Progenitor cell of endocrine pancreas (in vitro differentiated cells): Measurements from ENCODE around the gene CFC1B. TPM values are rescaled to one million over a fixed set of nuclear protein-coding genes. Genes with fewer than 3 reads are reported as not detected.
"Not testable (repeated sequence)": the region's sequence is repeated elsewhere in the genome, so short reads cannot be mapped to it uniquely, and the experiment has no call there.

Source experiments
- DNase-seq: peaks from one replicate; pipeline ENCODE4 v3.0.0; 2021; ENCODE audit warnings: low spot score; ENCODE audit not compliant: unreplicated experiment
- H3K27ac Mint-ChIP-seq: 2 replicates; pipeline ENCODE4 v1.8.0; 2021; ENCODE audit warnings: mild to moderate bottlenecking, moderate library complexity, mixed read lengths
- H3K27me3 Mint-ChIP-seq: 2 replicates; pipeline ENCODE4 v1.8.0; 2021; ENCODE audit warnings: mixed read lengths
- H3K36me3 Mint-ChIP-seq: 2 replicates; pipeline ENCODE4 v1.8.0; 2022; ENCODE audit warnings: mixed read lengths; ENCODE audit not compliant: insufficient read depth
- H3K4me1 Mint-ChIP-seq: 2 replicates; pipeline ENCODE4 v1.8.0; 2021; ENCODE audit warnings: low read depth, mixed read lengths
- H3K4me3 Mint-ChIP-seq: 2 replicates; pipeline ENCODE4 v1.8.0; 2021; ENCODE audit warnings: low read depth, mild to moderate bottlenecking, moderate library complexity, mixed read lengths
- H3K9me3 Mint-ChIP-seq: 2 replicates; pipeline ENCODE4 v1.8.0; 2021; ENCODE audit warnings: low read depth, mixed read lengths
- long read RNA-seq: library from polyadenylated mRNA; unstranded; transcript quantifications from one replicate; pipeline ENCODE4 v2.0.0, GENCODE V29; 2020
- total RNA-seq: library from RNA; stranded (reverse); gene quantifications from 2 replicates; pipeline ENCODE4 v1.2.1, GENCODE V29; 2021

Gene CFC1B
- not detected in 2 replicates for total RNA-seq
- long read RNA-seq, partial matches to known transcripts, result 1 of 1 reads
- long read RNA-seq, other reads (novel, unspliced or antisense), result 0 of 1 reads

DNA sequence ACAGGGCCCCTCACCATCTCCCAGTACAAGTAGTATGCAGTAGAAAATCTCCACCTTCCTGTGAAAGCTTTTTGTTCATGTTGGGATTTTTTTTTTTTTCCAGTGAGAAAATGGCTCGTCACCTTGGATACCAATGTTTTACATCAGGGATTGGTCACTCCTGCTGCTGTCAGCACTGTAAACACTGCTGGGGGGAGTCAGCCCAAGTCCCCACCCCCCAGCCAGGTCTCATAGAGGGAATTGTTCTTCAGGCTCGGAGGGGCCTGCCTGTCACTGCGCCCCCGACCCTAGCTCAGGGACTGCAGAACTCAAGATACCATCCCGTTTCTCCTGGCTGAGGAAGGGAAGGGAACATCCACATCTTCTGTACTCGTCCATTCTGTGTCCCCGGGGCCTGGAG is at the start of gene CFC1B:
Gene CFC1B (plus strand): TSS at position 231 of the 400 bp plus-strand sequence. CDS start 263 bp downstream, outside the sequence.
- H3K27ac Mint-ChIP-seq, DNase-seq, H3K36me3 Mint-ChIP-seq, H3K4me1 Mint-ChIP-seq, H3K4me3 Mint-ChIP-seq, H3K27me3 Mint-ChIP-seq, H3K9me3 Mint-ChIP-seq: not testable (repeated sequence)

DNA sequence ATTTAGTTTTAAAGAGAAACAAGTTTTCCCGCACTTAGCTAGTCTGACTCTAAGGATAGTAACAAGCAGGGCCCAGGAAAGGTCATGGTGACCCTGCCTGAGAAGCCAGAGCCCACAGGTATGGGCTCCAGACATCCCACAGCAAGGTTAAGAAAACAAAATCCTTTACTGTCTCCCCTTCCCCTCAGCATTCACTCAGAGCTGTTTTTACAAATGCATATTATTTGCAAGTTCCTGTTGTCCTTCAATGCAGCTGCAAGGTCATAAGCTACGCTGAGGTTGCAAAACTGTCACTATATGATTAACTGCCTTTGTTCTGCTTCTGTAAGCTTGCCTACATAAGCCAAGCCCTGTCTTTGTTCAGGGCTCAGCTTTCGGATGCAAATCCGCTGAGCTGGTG is 29.9 kb upstream of the CFC1B start:
- not testable (repeated sequence) for H3K4me1 Mint-ChIP-seq, H3K27ac Mint-ChIP-seq, H3K27me3 Mint-ChIP-seq, H3K9me3 Mint-ChIP-seq, DNase-seq, H3K4me3 Mint-ChIP-seq, H3K36me3 Mint-ChIP-seq

DNA sequence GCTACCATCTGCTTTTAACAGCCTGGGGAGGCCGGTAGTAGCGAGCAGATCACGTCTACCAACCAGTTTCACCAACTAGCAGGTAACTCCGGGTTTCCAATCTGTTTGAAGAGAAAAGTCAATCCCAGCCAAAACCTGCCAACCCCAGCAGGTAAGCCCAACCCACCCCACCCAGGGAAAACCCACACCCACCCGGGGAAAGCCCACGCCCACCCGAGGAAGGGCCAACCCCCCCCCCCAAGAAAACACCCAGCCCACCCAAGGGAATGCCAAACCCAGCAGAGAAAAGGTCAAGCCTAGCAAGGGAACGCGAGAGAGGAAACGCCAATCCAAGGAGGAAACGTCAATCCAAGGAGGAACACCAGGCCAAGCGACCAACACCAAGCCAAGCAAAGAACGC is 11.8 kb upstream of the CFC1B start, which contains the start of gene POTEI:
Gene POTEI (minus strand): TSS at position 101 of the 400 bp plus-strand sequence. CDS start 93 bp downstream, at position 8.
- H3K27ac Mint-ChIP-seq, H3K36me3 Mint-ChIP-seq, H3K9me3 Mint-ChIP-seq, H3K4me1 Mint-ChIP-seq, H3K4me3 Mint-ChIP-seq, DNase-seq, H3K27me3 Mint-ChIP-seq: not testable (repeated sequence)

DNA sequence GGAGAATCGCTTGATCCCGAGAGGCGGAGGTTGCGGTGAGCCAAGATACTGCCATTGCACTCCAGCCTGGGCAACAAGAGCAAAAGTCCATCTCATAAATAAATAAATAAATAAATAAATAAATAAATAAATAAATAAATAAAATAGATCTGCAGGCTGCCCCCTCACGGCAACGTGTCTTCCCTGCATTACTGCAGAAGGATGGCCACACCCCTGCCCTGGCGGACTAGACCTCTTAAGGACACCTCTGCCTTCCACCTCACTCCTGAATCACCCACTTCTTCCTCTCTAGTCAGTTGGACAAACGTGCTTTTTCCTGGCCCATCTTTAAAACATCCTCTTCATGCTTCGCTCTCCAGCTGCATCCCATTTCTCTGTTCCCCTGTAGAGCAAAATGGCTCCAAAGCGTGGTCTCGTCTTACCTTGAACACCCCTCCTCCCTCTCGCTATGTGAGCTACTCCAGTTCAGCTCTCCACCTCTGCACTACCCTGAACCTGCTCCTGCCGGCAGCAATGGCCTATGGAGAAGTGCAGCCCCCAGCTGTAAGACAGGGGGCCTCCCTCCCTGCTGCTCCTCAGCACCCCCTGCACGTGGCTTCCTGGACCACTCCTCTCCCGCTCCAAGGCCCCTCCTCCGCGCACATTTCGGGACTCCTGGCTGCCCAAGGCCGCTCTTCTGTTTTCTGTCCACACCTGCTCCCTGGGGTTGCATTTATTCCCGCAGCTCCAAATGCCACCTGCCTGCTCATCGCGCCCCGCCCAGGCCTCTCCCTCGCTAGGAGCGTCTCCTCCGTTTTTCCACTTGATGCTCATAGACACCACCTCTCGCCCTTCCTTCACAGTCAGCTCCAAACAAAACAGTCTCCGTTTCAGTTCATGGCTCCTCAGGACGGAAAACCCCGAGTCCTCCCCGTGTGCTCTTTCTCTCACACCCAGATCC is 9.9 kb upstream of the CFC1B start:
- not testable (repeated sequence) for DNase-seq, H3K27me3 Mint-ChIP-seq, H3K4me3 Mint-ChIP-seq, H3K4me1 Mint-ChIP-seq, H3K36me3 Mint-ChIP-seq, H3K27ac Mint-ChIP-seq, H3K9me3 Mint-ChIP-seq

DNA sequence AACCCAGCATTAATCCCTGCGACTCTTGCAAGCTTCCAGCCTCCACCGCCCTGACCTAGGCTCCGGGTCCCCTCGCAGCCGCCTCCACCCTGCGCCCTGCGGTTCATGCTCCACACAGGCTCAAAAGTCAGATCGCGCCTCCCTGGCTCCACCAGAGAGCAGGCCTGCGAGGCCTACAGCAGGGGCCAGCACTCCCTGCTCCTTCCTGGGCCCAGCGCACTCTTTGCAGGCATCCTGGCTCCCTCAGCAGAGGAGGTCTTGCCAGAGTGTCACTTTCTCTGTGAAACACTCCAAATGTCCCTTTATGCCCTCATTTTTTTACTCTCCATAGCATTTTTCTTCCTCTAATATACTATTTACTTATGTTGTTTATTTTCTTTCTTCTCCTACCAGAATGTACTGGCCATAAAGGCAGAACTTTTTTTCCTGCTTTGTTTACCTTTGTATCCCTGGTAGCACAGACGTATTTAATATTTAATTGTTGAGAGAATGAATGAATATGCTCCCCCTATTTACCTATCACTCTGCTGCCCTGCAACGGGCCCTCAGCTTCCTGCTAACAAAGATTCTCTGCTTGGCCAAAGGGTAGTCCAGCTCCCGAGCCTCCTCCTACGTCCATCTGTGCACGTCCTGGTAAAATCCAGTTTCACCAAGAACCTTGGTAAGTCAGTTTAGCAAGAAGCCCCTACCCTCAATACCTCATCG is 9.1 kb upstream of the CFC1B start:
- DNase-seq, H3K27me3 Mint-ChIP-seq, H3K36me3 Mint-ChIP-seq, H3K9me3 Mint-ChIP-seq, H3K4me3 Mint-ChIP-seq, H3K4me1 Mint-ChIP-seq, H3K27ac Mint-ChIP-seq: not testable (repeated sequence)

DNA sequence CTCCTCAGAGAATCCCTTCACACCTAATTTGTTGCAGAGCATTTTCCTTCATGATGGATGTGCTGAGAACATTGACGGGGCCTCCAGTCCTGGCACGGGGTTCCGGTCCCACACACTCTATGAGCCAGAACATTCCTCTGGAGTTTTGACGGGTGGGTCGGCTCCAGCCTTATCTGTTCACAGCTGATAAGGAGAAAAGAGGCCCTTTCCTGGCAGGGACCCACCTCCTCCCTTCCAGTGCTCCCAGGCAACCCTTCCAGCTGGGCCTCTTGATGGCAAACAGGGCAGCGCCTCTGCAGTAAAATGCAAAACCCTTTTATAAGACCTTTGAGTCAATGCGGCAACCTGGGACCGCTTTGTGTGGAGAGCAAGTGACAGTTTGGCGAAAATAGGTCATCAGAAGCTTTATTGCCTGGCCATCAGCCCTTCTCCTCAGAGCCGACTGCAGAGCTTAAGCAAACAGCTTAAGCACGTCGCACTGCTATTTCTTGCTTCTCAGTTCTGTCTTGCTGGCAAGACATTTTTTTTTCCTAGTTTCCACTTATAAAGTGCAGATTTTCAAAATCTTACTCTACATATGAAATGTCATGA is 2.4 kb upstream of the CFC1B start:
- not testable (repeated sequence) for H3K4me1 Mint-ChIP-seq, DNase-seq, H3K27ac Mint-ChIP-seq, H3K27me3 Mint-ChIP-seq, H3K9me3 Mint-ChIP-seq, H3K4me3 Mint-ChIP-seq, H3K36me3 Mint-ChIP-seq

DNA sequence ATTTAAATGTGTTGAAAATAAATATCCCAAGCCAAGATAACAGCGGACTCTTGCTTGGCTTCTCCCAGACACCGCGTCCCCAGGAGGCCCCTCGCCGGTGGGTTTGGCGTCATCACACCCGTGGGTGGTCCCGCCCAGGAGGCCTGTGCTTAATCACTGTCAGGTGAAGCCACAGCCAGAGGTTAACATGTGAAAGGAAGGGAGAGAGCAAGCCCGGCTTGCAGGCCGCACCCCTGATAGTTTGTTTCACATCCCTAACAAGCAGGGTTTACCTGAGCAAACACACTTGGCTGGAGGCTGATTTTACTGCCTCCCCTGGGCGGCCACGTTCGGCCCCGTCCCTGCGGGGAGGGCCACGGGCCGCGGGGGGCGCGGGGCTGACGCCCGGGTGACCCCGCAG is 1.4 kb downstream of the CFC1B start:
- H3K36me3 Mint-ChIP-seq, H3K9me3 Mint-ChIP-seq, H3K27ac Mint-ChIP-seq, H3K4me3 Mint-ChIP-seq, H3K27me3 Mint-ChIP-seq, H3K4me1 Mint-ChIP-seq, DNase-seq: not testable (repeated sequence)

DNA sequence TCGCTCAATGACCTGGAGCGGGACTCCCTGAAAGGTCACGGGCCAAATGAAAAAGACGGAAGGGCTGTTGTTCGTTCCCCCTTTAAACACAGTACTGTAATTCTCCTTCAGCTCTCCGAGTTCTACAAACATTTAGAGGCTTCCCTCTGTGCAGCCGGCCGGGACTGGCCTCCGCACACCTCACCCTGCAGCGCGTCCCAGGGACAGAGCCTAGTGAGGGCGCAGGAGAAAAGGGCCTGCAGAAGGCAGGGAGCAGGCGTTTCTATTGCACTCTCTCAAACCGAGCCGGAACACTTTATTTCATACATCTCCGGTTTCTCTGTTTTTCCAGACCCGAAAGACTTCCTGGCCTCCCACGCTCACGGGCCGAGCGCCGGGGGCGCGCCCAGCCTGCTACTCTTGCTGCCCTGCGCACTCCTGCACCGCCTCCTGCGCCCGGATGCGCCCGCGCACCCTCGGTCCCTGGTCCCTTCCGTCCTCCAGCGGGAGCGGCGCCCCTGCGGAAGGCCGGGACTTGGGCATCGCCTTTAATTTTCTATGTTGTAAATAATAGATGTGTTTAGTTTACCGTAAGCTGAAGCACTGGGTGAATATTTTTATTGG is 6.4 kb downstream of the CFC1B start:
- not testable (repeated sequence) for H3K4me3 Mint-ChIP-seq, H3K9me3 Mint-ChIP-seq, H3K4me1 Mint-ChIP-seq

DNA sequence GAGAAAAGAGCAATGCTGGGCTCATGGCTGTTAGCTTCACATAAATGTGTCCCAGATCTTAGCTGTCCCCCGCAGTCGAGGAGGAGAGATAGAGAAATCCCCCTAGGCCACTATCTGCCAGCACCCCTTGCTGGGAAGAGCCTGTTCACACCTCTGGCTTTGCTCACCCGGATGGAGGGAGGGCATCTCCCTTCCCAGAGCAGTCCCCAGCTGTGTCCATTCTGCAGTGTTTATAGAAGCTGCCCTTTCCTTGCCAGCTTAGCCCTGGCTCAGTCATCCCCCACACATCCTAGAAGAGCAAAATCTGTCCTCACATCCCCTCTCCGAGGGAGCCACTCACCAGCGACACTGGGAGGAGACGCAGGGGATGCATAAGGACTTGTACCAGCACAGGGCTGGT is 8.5 kb downstream of the CFC1B start:
- not testable (repeated sequence) for H3K9me3 Mint-ChIP-seq, H3K4me1 Mint-ChIP-seq, DNase-seq, H3K27me3 Mint-ChIP-seq, H3K4me3 Mint-ChIP-seq, H3K27ac Mint-ChIP-seq, H3K36me3 Mint-ChIP-seq

More for the DNA sequence above, 6.4 kb downstream of the CFC1B start:
- H3K36me3 Mint-ChIP-seq, H3K27me3 Mint-ChIP-seq, DNase-seq, H3K27ac Mint-ChIP-seq: not testable (repeated sequence)

DNA sequence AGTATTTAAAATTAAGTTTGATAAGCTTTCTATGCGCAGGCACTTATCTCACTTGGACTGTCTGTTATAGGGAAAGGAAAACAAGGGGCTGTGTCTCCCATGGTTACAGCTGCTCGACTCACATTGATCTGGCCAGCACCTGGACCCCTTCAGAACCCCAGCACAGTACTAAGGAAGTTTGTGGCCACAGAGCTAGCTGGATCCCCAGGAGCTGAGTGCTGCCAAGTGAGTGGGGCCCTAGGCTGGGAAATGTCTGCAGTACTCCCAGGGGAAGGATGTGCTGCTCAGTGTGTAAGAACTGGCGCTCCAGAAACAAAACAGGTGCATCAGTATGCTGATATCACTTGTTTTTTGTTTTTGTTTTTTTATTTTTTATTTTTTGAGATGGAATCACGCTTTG is 9.2 kb downstream of the CFC1B start:
- not testable (repeated sequence) for H3K27me3 Mint-ChIP-seq, H3K4me3 Mint-ChIP-seq, H3K36me3 Mint-ChIP-seq, H3K27ac Mint-ChIP-seq, DNase-seq, H3K4me1 Mint-ChIP-seq, H3K9me3 Mint-ChIP-seq

DNA sequence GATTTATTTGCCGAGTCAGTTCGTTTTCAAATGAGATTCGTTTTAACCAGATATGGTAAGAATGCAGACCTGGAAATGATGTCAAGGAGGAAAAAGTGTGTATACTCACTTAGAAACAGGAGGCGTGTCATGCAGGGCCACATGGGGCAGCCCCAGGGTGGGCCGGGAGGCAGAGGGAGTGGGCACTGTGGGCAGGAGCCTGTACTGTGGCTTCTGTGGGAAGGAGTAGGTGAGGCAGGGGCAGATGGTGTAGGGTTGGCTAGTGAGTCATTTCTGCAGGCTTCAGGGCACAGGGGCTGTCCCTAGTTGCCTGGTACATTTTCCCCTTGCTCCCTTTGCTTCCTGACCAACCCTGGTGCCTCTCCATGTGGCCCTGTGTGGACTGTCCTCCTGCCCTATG is 10.2 kb downstream of the CFC1B start:
- not testable (repeated sequence) for H3K9me3 Mint-ChIP-seq, H3K4me3 Mint-ChIP-seq, H3K27ac Mint-ChIP-seq, H3K4me1 Mint-ChIP-seq, H3K27me3 Mint-ChIP-seq, H3K36me3 Mint-ChIP-seq, DNase-seq

DNA sequence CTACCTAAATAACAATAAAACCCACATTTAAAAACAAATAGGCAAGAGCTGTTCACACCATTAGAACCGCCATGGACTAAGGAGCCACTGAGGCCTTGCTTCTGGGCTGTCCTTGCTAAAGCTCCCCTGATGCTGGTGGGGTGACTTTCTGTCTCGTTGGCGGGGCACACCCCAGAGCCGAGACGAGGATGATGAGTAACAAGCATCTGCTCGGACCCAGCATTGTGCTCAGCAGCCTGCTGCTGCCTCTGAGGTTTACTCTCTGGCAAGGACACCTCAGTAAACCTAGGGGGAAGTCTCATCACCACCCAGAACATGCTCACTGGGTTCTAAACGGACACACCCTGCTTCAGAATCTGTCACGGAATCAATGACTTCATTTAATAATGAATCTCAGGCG is 10.7 kb downstream of the CFC1B start:
- DNase-seq, H3K9me3 Mint-ChIP-seq, H3K4me3 Mint-ChIP-seq, H3K27ac Mint-ChIP-seq, H3K36me3 Mint-ChIP-seq, H3K4me1 Mint-ChIP-seq, H3K27me3 Mint-ChIP-seq: not testable (repeated sequence)
